ENCODE data around the gene PSD2. TPM values are rescaled to one million over a fixed set of nuclear protein-coding genes. Genes with fewer than 3 reads are reported as not detected.

Gene PSD2
- 0.01 to 0.02 TPM (median 0.02 TPM) in 3 of 5 replicates, not detected in the others for total RNA-seq (2022; extraction: Qiagen RNA extraction)

DNA sequence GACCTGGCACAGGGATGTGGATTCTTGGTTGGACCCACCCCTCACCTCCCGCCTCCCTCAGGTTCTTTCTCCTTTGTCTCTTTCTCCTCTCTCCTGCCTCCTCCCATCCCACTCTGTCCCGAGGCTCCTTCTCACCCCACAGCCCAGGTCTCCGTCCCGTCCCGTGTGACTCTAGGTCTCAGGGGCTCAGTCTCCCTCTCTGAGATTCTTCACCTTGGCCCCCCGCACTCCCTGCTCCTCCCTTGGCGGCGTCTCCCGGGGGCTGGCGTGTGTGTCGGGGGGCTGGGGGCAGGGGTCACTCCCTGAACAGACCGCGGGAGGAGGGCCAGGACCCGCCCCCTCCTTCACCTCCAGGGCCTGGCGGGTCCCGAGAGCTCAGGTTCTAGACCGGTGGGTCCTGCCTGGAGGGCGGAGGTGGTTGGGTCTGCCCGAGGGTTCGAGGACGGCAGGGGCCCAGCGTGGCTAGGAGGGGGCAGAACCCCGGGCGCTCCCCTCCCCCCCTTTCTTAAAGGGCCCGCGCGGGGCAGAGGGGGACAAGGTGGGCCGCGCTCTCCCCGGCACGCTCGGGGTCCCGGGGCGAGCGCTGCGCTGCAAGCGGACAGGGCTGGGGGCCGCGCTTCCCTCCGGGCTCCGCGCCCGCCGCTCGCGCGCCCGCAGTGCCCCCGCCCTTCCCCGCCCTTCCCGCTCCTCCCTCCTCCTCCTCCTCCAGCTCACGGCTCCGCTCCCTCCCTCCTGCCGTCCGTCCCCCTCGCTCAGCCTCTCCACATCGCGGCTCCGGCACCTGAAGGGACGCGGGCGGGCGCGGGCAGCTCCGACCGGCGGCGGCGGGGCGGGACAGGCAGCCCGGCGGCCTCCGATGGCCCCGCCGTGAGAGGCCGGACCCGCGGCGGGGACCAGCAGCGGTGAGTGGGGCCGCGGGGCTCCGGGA is at the start of gene PSD2:
TSS of gene PSD2 (plus strand) at position 735 of the 928 bp plus-strand sequence. CDS start 13,633 bp downstream, outside the sequence.

Other genes starting within 250 kb of the PSD2 start
- gene UBE2D2, start 234.5 kb upstream of the PSD2 start, total RNA-seq (2022; extraction: Qiagen RNA extraction) = 112 to 171 TPM (median 165 TPM) in 5 replicates
- gene CXXC5, start 147.5 kb upstream of the PSD2 start, total RNA-seq (2022; extraction: Qiagen RNA extraction) = 12.3 to 17.9 TPM (median 15.7 TPM) in 5 replicates
- 1.8 to 2.5 TPM (median 2.1 TPM) in 5 replicates for gene NRG2, start 247.5 kb downstream of the PSD2 start, total RNA-seq (2022; extraction: Qiagen RNA extraction)

Measured in A549 treated with AZD2906 at 1 μM for 4 hours (cell line).